ENCODE measurements around the gene EHF. TPM values are rescaled to one million over a fixed set of nuclear protein-coding genes. Genes with fewer than 3 reads are reported as not detected.

EHF gene
- total RNA-seq, 2 experiments from 2014 or later = not detected

GRCh38 chr11:34627197-34627596 is 6.3 kb downstream of the EHF start:
- no peak for DNase-seq
- no peaks in the 10 kb centered on the region for H3K36me3 Mint-ChIP-seq
- H3K9me3 Mint-ChIP-seq = no peaks in the 10 kb centered on the region
- H3K4me1 Mint-ChIP-seq = no peaks in the 10 kb centered on the region
- peaks cover 25% of the 10 kb centered on the region for H3K27me3 Mint-ChIP-seq
- no peak overlapping the region for H3K4me3 Mint-ChIP-seq
- no peak overlapping the region for H3K27ac Mint-ChIP-seq

- Mint-ChIP-seq H3K9me3 (no peaks in the 10 kb centered on the region), H3K36me3 (no peaks in the 10 kb centered on the region), H3K27ac (no peak overlapping the region), H3K27me3 (peaks cover 18% of the 10 kb centered on the region), H3K4me3 (no peak overlapping the region), H3K4me1 (peaks cover 10% of the 10 kb centered on the region)
- no peak for DNase-seq
Measured at GRCh38 chr11:34629711-34630110, 8.8 kb downstream of the EHF start.

- no peaks in the 10 kb centered on the region for H3K36me3 Mint-ChIP-seq
- H3K27me3 Mint-ChIP-seq = peaks cover 18% of the 10 kb centered on the region
Measured at GRCh38 chr11:34630544-34630943, 9.7 kb downstream of the EHF start.

GRCh38 chr11:34631297-34631696 is 10.4 kb downstream of the EHF start:
- Mint-ChIP-seq H3K27ac (no peak overlapping the region), H3K36me3 (no peaks in the 10 kb centered on the region), H3K4me1 (peaks cover 10% of the 10 kb centered on the region), H3K4me3 (no peak overlapping the region), H3K9me3 (no peaks in the 10 kb centered on the region), H3K27me3 (peaks cover 13% of the 10 kb centered on the region)
- no peak for DNase-seq

More at GRCh38 chr11:34630544-34630943, 9.7 kb downstream of the EHF start:
- no peak for DNase-seq
- no peak overlapping the region for H3K27ac Mint-ChIP-seq
- no peak overlapping the region for H3K4me3 Mint-ChIP-seq
- no peaks in the 10 kb centered on the region for H3K9me3 Mint-ChIP-seq
- H3K4me1 Mint-ChIP-seq = peaks cover 10% of the 10 kb centered on the region

- Mint-ChIP-seq H3K4me1 (peaks cover 10% of the 10 kb centered on the region), H3K36me3 (no peaks in the 10 kb centered on the region), H3K27ac (no peak overlapping the region), H3K27me3 (peaks cover 9% of the 10 kb centered on the region), H3K9me3 (no peaks in the 10 kb centered on the region), H3K4me3 (no peak overlapping the region)
- DNase-seq = no peak
Measured at GRCh38 chr11:34631737-34632104, 10.8 kb downstream of the EHF start.

GRCh38 chr11:34632105-34632791 is 11.4 kb downstream of the EHF start:
- Mint-ChIP-seq H3K27me3 (peaks cover 9% of the 10 kb centered on the region), H3K4me3 (no peak overlapping the region)

GRCh38 chr11:34633640-34633989 is 12.7 kb downstream of the EHF start:
- H3K27me3 Mint-ChIP-seq = peaks cover 14% of the 10 kb centered on the region
- H3K27ac Mint-ChIP-seq = no peak overlapping the region

More at GRCh38 chr11:34632105-34632791, 11.4 kb downstream of the EHF start:
- peaks cover 10% of the 10 kb centered on the region for H3K4me1 Mint-ChIP-seq
- no peak overlapping the region for H3K27ac Mint-ChIP-seq
- DNase-seq = no peak
- no peaks in the 10 kb centered on the region for H3K36me3 Mint-ChIP-seq
- H3K9me3 Mint-ChIP-seq = no peaks in the 10 kb centered on the region

GRCh38 chr11:34633990-34634693 is 13.2 kb downstream of the EHF start:
- DNase-seq = no peak
- Mint-ChIP-seq H3K4me1 (peaks cover 10% of the 10 kb centered on the region), H3K9me3 (no peaks in the 10 kb centered on the region), H3K27ac (peak overlapping the region; percentile 51), H3K27me3 (peaks cover 16% of the 10 kb centered on the region), H3K4me3 (no peak overlapping the region), H3K36me3 (no peaks in the 10 kb centered on the region)

More at GRCh38 chr11:34633640-34633989, 12.7 kb downstream of the EHF start:
- no peak overlapping the region for H3K4me3 Mint-ChIP-seq
- H3K9me3 Mint-ChIP-seq = no peaks in the 10 kb centered on the region
- no peaks in the 10 kb centered on the region for H3K36me3 Mint-ChIP-seq
- no peak for DNase-seq
- peaks cover 10% of the 10 kb centered on the region for H3K4me1 Mint-ChIP-seq

GRCh38 chr11:34634694-34635062 is 13.8 kb downstream of the EHF start:
- Mint-ChIP-seq H3K27ac (peak overlapping the region; percentile 51), H3K36me3 (no peaks in the 10 kb centered on the region), H3K4me3 (no peak overlapping the region), H3K27me3 (peaks cover 16% of the 10 kb centered on the region), H3K9me3 (no peaks in the 10 kb centered on the region), H3K4me1 (peaks cover 10% of the 10 kb centered on the region)
- no peak for DNase-seq

- peaks cover 14% of the 10 kb centered on the region for H3K4me1 Mint-ChIP-seq
- H3K27me3 Mint-ChIP-seq = peaks cover 24% of the 10 kb centered on the region
- no peaks in the 10 kb centered on the region for H3K36me3 Mint-ChIP-seq
- H3K9me3 Mint-ChIP-seq = no peaks in the 10 kb centered on the region
- H3K4me3 Mint-ChIP-seq = no peak overlapping the region
- no peak overlapping the region for H3K27ac Mint-ChIP-seq
- no peak for DNase-seq
Measured at GRCh38 chr11:34636127-34636526, 15.2 kb downstream of the EHF start.

GRCh38 chr11:34637303-34637702 is 16.4 kb downstream of the EHF start:
- Mint-ChIP-seq H3K4me1 (peaks cover 14% of the 10 kb centered on the region), H3K36me3 (no peaks in the 10 kb centered on the region), H3K4me3 (no peak overlapping the region), H3K9me3 (no peaks in the 10 kb centered on the region), H3K27me3 (peaks cover 25% of the 10 kb centered on the region), H3K27ac (no peak overlapping the region)
- DNase-seq = no peak

- H3K4me1 Mint-ChIP-seq = peaks cover 10% of the 10 kb centered on the region
- H3K36me3 Mint-ChIP-seq = no peaks in the 10 kb centered on the region
- H3K4me3 Mint-ChIP-seq = no peak overlapping the region
- no peak for DNase-seq
- no peaks in the 10 kb centered on the region for H3K9me3 Mint-ChIP-seq
- H3K27me3 Mint-ChIP-seq = peaks cover 21% of the 10 kb centered on the region
- H3K27ac Mint-ChIP-seq = no peak overlapping the region
Measured at GRCh38 chr11:34638897-34639296, 18.0 kb downstream of the EHF start.

- H3K27me3 Mint-ChIP-seq = peaks cover 21% of the 10 kb centered on the region
- no peak for DNase-seq
- H3K36me3 Mint-ChIP-seq = no peaks in the 10 kb centered on the region
- H3K4me1 Mint-ChIP-seq = peaks cover 4% of the 10 kb centered on the region
- no peaks in the 10 kb centered on the region for H3K9me3 Mint-ChIP-seq
- H3K27ac Mint-ChIP-seq = no peak overlapping the region
- H3K4me3 Mint-ChIP-seq = no peak overlapping the region
Measured at GRCh38 chr11:34639545-34639944, 18.7 kb downstream of the EHF start.

GRCh38 chr11:34640050-34640923 is 19.4 kb downstream of the EHF start:
- no peak for DNase-seq
- Mint-ChIP-seq H3K9me3 (no peaks in the 10 kb centered on the region), H3K4me1 (peaks cover 4% of the 10 kb centered on the region), H3K27ac (no peak overlapping the region), H3K4me3 (no peak overlapping the region), H3K36me3 (no peaks in the 10 kb centered on the region), H3K27me3 (peaks cover 25% of the 10 kb centered on the region)

- H3K4me1 Mint-ChIP-seq = peaks cover 4% of the 10 kb centered on the region
- H3K9me3 Mint-ChIP-seq = no peaks in the 10 kb centered on the region
- no peaks in the 10 kb centered on the region for H3K36me3 Mint-ChIP-seq
- H3K27ac Mint-ChIP-seq = no peak overlapping the region
- no peak for DNase-seq
- peaks cover 29% of the 10 kb centered on the region for H3K27me3 Mint-ChIP-seq
- H3K4me3 Mint-ChIP-seq = no peak overlapping the region
Measured at GRCh38 chr11:34640924-34641275, 20.0 kb downstream of the EHF start.
